RKO (cell line): ENCODE results near the gene TKT.

Experiments used
- DNase-seq: peaks from one replicate; pipeline ENCODE4 v3.0.0-alpha.2; 2016; ENCODE audit warnings: low spot score

Gene TKT

DNA sequence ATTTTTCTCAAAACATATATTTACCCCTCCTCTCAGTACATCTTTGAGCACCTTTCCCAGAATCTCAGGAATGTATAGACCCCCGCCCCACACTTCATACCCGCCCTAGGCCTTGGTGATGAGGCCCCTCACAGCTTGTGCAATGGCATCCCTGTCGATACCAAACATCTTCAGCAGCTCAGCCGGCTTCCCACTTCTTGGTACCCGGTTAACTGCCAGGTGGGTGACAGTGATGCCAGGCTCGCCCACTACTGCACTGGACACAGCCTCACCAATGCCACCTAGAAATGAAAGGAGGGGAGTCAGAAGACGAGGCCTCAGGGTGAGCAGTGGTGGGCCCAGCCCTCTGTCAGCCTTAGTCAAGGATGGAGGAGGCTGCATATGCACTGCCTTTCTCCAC lies 30.2 kb downstream of the TKT start:
- no peak for DNase-seq

GRCh38 chr3:53225181-53225580 lies 30.6 kb downstream of the TKT start:
- no peak for DNase-seq

- DNase-seq = no peak
Observed at GRCh38 chr3:53224536-53224935, 31.3 kb downstream of the TKT start.

GRCh38 chr3:53224026-53224425 lies 31.8 kb downstream of the TKT start:
- DNase-seq = no peak

- DNase-seq = no peak
Observed at GRCh38 chr3:53223541-53223966, 32.3 kb downstream of the TKT start.

DNA sequence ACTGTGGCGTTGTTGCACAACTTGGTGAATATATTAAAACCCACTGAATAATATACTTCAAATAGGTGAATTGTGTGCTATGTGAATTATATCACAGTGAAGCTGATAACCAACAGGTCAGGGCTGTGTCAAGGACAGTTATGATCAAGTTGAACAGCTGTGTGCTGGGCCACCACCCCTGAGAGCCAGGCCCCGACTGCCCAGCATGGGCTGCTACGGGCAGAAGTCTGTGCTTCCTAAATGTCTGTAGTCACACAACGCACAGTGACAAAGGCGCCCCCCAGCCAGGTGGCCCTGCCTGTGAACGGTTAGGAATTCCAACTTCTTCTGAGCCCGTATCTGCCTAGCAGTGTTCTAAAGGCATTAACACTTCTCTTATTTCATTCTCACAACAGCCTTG lies 32.8 kb downstream of the TKT start:
- DNase-seq = no peak

DNA sequence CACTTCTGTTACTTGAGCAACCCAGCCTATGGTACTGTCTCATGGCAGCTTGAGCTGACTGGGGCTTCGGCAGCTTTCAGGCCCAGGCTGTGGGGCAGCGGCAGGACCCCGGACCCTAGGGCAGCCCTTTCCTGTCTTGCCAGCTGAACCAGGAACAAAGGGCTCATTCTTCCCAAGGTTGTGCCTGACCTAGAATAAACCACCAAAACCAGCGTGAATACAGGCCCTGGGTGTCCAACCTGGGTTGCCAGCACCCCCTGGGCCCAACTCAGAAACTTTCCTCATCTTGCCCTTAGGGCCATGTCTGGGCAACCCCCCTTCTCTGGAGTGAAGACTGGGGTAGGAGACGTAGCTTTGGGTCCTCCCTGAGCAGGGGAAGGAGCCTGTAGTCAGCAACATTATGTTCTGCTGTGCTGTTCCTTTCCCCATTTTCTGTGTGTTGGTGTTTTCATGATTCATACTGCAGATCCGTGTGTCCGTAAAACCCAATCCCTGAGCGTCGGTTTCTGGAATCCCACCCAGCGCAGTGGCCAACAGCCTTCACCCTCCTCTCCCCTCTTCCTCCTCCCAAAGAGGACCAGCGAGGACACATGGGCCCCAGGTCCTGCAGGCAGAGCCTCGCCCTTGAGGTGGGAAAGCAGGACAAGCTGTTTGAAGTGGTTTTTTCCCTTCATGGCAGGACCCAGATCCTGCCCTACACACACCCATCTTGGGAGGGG lies 33.5 kb downstream of the TKT start:
- no peak for DNase-seq

DNA sequence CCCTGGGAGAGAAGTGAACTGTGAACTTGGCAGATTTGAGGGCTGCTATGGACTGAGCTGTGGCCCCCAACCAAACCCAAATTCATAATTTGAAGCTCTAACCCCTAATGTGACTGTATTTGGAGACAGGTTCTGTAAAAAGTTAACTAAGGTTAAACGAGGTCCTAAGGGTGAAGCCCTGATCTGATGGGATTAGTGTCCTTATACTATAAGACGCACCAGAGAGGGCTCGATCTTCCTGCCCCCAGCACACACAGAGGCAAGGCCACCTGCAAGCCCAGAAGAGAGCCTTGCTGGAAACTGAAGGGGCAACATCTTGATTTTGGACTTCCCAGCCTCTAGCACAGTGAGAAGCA lies 34.0 kb downstream of the TKT start:
- DNase-seq = no peak

GRCh38 chr3:53221345-53221744 lies 34.5 kb downstream of the TKT start:
- DNase-seq = no peak

GRCh38 chr3:53219895-53220483 lies 35.8 kb downstream of the TKT start:
- DNase-seq = peak; percentile 84

- DNase-seq = no peak
Observed at GRCh38 chr3:53218131-53218530, 37.7 kb downstream of the TKT start.

- no peak for DNase-seq
Observed at GRCh38 chr3:53217175-53217574, 38.6 kb downstream of the TKT start.

DNA sequence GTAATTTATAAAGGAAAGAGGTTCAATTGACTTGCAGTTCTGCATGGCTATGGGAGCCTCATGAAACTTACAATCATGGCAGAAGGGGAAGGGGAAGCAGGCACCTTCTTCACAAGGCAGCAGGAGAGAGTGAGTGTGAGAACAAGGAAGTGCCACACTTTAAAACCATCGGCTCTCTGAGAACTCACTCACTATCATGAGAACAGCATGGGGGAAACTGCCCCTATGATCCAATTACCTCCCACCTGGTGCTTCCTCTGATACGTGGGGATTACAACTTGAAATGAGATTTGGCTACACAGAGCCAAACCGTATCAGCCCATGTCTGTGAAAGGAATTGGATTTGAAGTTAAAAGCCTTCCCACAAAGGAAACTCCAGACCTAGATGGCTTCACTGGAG lies 39.1 kb downstream of the TKT start:
- DNase-seq = no peak

DNA sequence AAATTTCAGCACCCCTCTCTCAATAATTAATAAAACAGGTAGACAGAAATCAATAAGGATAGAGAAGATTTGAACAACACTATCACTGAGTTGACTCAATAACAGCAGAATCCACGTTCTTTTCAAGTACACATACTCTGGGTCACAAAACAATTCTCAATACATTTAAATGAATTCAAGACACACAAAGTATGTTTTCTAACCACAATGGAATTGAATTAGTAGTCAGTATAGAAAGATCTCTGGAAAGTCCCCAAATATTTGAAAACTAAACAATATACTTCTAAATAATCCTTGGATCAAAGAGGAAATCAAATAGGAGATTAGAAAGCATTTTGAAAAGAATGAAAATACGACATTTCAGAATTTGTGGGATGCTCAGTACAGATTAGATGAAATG lies 40.0 kb downstream of the TKT start:
- no peak for DNase-seq

DNA sequence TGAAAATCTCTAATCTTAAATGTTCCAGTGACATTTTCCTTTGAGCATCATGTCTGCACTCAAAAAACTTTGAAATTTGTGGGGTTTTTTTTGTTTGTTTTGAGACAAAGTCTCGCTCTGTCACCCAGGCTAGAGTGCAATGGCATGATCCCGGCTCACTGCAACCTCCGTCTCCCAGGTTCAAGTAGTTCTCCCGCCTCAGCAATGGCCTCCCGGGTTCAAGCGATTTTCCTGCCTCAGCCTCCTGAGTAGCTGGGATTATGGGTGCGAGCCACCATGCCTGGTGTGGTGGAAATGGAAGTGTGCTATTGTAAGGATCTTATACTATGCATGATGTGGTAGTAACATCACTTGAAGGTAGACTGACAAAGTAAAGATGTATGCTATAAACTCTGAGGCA lies 42.5 kb downstream of the TKT start:
- no peak for DNase-seq

- no peak for DNase-seq
Observed at GRCh38 chr3:53211706-53212702, 43.8 kb downstream of the TKT start.

DNA sequence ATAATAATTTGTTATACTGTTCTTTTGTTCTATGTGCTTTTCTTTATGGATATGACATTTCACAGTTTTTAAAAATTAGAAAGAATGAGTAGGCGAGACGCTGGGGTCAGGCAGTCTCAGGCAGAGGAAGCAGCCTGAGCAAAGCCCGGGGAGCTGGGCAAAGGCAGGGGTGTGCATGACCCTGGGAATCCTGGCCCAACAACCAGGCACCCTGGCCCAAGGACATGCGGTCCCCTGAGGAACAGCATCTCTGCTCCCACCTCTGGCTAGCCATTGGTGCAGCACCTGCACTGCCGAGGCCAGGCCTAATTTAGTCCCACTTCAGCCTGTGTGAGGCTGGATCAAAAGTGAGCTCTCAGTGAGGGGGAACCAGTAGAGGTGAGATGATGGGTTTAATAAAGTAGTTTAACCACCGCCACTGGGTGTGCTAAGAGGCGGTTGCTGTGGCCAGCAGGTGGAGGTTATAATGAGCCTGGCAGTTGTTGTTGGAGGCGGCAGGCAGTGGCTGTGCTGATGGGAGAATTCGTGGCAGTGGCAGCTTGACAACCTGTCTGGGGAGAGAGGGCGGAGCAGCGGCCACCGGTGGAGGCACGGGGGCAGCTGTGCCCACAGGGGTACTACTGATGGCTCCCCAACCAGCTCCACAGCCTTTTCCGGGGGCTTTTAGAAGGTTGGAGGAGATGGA lies 53.3 kb downstream of the TKT start:
- DNase-seq = no peak

DNA sequence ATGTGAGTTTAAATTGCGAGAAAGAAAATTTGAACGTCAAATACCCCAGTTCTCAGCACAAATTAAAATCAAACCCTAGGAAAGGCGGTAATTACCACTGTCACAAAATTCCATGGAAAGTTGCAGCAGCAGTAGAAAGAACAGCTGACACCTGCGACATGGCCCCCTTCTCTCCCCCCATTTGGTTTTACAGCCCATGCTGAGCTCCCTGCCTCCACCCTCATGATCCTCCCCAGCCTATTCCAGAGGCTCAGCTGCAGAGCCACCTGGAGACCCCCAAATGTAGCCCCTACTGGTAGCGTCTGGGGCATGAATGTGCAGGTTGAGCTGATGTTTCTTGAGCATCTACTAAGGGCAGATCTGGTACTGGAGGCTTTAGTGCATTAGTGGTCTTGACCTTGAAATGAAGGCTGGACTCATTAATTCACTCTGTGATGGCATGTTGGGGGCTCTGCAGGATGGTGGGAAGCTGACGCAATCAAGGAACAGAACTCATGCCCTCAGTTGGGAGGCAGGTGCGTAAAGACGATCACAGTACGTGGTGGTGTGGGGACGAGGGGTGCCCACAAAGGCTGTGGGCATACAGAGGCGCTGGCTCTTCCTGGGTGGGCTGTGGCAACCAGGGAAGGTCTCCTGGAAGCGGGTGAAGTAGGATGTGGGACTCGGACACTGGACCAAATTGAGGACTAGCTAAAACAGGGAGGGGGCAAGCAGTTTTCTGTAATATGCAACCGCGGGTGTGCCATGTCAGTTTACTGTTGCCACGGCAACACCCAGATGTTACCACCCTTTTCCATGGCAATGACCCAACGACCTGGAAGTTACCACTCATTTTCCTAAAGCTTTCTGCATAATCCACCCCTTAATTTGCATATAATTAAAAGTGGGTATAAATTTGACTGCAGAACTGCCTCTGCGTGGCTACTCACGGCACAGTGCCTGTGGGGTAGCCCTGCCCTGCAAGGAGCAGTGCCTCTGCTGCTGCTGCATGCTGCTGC lies 55.0 kb downstream of the TKT start:
- no peak for DNase-seq

DNA sequence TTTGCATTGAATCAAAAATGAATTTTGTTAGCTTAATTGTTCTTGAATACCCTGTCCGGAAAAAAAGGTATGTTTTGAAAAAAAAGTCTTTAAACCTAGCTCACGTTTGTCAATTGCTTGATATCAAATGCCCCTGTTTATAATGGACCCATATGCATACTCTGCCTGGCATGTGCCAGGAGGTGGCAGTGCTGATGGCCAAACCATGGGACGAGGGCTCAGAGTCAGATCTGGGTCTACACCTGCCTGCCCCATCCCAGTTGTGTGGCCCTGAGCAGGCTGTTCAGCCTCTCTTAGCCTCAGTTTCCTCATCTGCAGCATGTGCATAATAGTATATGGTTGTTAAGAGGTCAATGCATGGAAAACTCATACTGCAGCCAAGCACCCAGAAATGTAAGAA lies 56.0 kb downstream of the TKT start:
- no peak for DNase-seq

DNA sequence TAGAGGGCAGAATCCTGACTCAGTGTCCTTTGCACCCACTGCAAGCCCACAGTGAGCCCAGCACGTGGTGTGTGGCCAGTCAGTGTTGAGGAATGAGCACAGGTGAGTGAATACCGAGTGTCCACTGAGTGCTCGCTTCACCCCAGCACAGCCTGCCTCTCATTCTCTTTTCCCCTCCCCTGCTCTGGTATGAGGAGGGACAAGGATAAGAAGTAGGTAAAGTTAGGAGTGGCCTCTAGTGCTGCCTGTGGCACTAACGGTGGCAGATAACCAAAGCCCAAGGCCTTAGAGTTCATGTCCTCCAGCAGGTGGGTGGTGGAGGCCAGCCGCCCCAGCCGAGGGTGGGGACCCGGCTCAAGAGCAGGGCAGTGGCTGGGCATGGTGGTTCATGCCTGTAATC lies 56.8 kb downstream of the TKT start:
- DNase-seq = no peak
